Measurements from ENCODE around the gene BCAP31. TPM values are rescaled to one million over a fixed set of nuclear protein-coding genes. Genes with fewer than 3 reads are reported as not detected.
"Not testable (repeated sequence)": the region's sequence is repeated elsewhere in the genome, so short reads cannot be mapped to it uniquely, and the experiment has no call there.

BCAP31 gene
- total RNA-seq, 1 experiment from 2014 or later = 384 TPM

GRCh38 chrX:153694687-153695270 lies 29.4 kb downstream of the BCAP31 start:
- no peak for DNase-seq (ENCODE audit: low read depth)

DNA sequence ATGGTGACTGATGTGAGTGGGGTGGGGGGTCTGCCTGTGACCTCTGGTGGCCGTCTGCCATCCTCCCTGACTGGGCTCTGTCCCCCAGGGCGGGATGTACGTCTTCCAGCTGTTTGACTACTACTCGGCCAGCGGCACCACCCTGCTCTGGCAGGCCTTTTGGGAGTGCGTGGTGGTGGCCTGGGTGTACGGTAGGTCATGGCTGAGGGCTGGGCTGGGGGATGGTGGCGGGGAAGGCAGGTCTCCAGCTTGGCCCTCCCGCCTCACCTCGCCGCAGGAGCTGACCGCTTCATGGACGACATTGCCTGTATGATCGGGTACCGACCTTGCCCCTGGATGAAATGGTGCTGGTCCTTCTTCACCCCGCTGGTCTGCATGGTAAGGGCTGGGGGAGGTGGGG lies 29.9 kb downstream of the BCAP31 start:
- DNase-seq (ENCODE audit: low read depth) = not testable (repeated sequence)

DNA sequence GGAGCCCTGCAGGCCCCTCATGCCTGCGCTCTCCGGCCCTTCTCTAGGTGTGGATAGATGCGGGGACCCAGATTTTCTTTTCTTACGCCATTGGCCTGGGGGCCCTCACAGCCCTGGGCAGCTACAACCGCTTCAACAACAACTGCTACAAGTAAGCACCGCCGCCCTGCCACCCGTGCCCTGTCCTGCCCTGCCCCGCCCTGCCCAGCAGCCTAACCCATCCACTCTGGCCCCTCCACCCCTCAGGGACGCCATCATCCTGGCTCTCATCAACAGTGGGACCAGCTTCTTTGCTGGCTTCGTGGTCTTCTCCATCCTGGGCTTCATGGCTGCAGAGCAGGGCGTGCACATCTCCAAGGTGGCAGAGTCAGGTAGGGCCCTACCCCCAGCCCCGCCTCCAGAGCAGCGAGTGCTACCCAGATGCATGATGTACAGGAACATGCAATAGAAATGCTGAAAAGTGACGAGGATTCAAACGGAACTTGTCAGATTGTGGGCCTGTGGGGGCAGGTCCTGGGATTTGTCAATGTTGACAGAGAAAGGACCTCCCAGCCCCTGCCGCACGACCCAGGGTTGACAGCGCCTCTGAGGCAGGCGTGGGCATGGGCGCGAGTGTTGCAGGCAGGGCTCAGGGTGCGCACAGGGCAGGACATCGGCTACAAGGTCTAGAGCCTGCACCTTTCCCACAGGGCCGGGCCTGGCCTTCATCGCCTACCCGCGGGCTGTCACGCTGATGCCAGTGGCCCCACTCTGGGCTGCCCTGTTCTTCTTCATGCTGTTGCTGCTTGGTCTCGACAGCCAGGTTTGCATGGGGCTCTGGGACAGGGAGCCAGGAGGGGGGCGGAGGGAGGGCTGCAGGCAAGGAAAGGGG lies 30.7 kb downstream of the BCAP31 start:
- DNase-seq (ENCODE audit: low read depth) = no peak

DNA sequence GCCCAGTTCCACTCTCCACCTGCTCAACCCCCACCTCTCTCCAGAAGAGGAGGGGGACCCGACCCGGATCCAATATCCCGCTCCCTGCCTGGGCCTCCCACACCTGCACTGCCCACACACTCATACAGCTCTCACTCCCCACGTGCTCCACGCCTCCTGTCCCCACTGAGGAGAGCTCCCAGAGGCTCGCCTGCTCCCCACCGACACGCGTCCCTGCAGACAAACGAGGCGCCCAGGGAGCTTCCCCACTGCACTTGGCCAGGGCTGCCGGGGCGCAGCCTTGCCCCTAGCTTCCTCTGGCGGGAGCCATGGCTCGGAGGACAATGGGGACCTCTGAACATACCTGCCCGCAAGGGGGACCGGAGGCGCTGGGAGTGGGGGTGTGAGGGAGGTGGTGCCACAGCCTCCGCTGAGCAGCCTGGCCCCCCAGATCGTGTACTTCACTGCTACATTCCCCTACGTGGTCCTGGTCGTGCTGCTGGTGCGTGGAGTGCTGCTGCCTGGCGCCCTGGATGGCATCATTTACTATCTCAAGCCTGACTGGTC lies 31.5 kb downstream of the BCAP31 start:
- DNase-seq (ENCODE audit: low read depth) = no peak

DNA sequence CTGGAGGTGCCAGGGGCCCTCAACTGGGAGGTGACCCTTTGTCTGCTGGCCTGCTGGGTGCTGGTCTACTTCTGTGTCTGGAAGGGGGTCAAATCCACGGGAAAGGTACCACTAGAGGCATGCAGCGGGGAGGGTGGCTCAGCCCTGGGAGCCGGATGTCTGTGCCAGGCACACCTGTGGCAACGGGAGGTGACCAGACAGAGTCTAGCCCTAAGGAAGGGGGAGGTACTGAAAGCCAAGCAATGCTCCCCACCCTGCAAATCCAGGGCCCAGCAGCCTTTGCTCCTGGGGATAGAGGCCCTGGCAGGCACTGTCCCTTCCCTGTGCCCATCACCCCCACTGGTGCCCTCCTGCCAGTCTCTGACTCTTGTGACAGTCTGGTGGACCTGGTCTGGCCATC lies 32.2 kb downstream of the BCAP31 start:
- no peak for DNase-seq (ENCODE audit: low read depth)

DNA sequence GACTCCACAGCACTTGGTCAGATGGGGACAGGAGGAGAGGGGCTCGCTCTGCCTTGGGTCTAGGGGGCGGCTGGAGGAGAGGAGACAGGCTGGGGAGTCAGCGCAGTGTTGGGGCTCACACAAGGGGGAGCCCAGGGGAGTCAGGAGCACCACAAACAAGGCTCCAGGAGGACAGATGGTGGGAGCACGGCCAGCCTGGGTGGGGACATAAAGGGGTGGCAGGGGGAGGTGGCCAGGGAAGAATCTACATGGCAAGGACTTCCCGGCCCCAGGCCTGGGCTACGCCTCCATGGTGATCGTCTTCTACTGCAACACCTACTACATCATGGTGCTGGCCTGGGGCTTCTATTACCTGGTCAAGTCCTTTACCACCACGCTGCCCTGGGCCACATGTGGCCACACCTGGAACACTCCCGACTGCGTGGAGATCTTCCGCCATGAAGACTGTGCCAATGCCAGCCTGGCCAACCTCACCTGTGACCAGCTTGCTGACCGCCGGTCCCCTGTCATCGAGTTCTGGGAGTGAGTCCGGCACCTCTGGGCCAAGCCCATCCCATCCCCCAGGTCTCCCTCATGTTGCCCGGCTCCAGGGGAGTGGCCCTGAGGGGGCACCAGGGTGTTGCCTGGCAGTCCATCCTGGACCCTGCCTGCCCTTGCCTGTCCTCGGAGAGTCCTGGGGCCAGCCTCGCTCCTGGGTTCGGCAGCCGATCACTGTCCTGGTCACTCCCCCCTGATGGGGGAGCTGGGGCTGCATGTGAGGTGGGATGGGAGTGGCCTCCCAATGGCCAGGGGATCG lies 33.0 kb downstream of the BCAP31 start:
- DNase-seq (ENCODE audit: low read depth) = not testable (repeated sequence)

DNA sequence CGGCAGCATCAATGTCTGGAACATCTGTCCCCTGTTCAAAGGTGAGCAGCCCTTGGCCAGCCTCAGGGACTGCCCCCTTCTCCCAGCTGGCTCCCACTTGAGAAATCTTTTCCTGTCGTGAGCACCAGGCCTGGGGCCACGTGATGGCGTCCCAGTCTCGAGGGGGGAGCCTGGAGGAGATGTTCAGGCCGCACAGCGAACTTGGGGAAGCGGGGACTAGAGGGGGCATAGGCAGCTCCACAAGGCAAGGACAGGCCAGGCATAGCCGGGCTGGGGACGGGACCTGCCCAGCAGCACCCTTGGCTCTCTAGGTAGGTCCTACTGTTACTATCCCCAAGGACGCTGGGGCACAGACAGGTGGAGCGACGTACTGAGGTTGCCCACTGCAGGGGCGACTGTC lies 33.7 kb downstream of the BCAP31 start:
- DNase-seq (ENCODE audit: low read depth) = no peak

- peak; percentile 55 for DNase-seq (ENCODE audit: low read depth)
Observed at GRCh38 chrX:153689654-153690465, 34.3 kb downstream of the BCAP31 start.

DNA sequence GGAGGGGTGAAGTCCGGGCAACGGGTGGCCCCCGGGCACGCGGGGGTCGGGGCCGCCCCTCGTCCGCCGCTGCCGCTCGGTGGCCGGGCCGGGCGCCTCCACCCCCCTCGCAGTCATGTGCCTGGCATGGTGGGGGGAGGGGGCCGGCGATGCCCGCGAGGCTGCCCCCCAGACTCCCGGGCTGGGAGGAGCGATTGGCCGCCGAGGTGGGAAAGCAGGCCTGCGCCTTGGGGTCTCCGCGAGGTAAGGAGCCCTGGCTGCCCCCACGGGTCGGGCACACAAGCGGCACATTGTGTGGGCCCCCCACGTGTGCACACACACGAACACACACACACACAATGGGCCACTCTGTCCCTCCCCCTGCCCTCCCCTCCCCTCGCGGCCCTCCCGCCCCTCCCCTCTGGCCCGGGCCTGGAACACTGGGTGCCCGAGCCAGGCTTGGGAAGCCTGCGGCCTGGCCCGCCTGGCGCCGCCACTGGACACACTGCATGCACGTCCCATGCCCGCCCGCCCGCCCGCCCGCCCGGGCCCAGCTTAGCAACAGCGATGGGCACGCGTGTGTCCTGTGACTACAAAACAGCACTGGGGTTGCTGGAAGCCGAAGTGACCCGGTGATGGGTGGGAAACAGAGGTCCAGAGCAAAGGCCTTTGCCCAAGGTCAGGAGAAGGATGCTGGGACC lies 35.1 kb downstream of the BCAP31 start:
- peak; percentile 45 for DNase-seq (ENCODE audit: low read depth)

- DNase-seq (ENCODE audit: low read depth) = no peak
Observed at GRCh38 chrX:153688506-153688905, 35.7 kb downstream of the BCAP31 start.

DNA sequence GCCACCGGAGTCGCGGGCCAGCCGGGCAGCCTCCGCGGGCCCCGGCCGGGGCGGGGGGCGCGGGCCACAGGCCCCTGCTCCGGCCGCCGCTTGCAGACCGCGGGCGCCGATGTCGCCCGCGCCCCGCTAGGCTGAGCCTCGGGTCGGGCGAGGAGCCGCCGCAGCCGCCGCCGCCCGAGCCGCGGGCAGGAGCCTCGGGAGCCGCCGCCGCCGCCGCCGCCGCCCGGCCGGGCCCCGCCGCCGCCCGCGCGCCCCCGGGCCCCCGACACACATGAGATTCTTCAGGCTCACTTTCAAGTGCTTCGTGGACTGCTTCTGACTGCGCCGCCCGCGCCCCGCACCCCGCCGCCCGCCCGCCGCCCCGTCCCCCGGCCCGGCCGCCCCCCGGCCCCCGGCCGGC lies 36.1 kb downstream of the BCAP31 start:
- DNase-seq (ENCODE audit: low read depth) = no peak

GRCh38 chrX:153687121-153688039 lies 36.8 kb downstream of the BCAP31 start, which contains the start of gene SLC6A8:
Gene SLC6A8 (plus strand): TSS chrX:153687926. CDS start chrX:153688575, 649 bp downstream.
- peak; percentile 63 for DNase-seq (ENCODE audit: low read depth)

GRCh38 chrX:153686711-153687110 lies 37.5 kb downstream of the BCAP31 start:
- no peak for DNase-seq (ENCODE audit: low read depth)

- no peak for DNase-seq (ENCODE audit: low read depth)
Observed at GRCh38 chrX:153685751-153686696, 38.2 kb downstream of the BCAP31 start.

GRCh38 chrX:153685156-153685536 lies 39.0 kb downstream of the BCAP31 start:
- no peak for DNase-seq (ENCODE audit: low read depth)

DNA sequence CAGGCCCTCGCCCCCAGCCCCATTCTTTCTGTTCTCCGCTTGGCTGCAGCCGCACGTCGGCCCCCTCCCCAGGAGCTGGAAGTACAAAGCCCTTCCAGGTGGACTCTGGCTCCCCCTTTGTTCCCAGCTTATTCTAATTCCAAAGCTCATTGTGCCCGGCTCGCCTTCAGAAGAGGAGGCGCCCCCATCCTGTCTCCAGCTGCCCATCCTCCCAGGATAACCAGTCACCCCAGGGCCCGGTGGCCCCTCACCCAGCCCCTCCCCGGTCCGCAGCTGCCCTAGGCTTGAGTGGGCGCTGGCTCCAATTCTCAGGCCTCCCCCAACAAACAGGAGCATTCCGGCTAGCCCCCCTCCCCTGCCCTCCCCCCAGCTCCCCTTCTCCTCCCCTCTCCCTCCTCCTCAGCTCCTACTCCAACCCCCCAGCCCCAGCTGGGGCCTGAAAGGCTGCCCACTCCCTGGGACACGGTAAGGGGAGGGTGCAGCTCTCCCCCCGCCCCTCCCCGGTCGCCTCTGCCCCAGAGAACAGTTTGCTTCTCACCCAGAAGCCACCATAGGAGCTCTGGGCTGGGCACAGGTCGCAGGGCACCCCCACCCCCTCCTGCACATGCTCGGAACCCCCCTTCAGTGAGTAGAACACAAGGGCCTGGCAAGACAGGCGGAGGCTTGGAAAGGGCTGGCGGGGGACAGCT lies 39.6 kb downstream of the BCAP31 start:
- no peak for DNase-seq (ENCODE audit: low read depth)

GRCh38 chrX:153683486-153683885 lies 40.7 kb downstream of the BCAP31 start:
- DNase-seq (ENCODE audit: low read depth) = not testable (repeated sequence)

DNA sequence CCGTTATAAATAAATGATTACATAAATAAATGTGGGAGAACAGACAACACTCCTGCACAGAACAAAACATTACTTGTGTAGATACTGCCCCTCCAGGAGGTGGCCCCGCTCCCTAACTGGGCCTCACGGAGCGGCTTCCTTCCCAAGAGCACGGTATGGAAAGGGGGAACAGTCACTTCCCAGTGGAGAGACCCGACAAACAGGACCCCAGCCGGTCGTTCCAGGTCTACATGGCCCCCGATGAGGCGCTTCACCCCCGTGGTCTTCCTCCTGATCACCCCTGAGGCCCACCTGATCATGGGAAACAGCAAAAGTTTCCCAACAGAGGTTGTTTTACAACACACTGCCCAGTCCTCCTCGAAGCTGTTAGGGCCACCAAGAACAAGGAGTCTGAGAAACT lies 43.0 kb downstream of the BCAP31 start:
- no peak for DNase-seq (ENCODE audit: low read depth)
